Right lobe of liver (tissue), 4 donors: ENCODE results near the gene GPC6.

Experiments
- CTCF ChIP-seq, 4 donors: fragments of 200-600 bp in 3 of 4; fragments of 450-650 bp in 1 of 4; IDR thresholded peaks; one replicate each; pipeline versions ENCODE4 v1.5.1 to v1.8.0; 2016 to 2022; ENCODE audit warnings: antibody characterized with exemption in 4 of 4, mild to moderate bottlenecking in 2 of 4
- POLR2A ChIP-seq: fragments of 450-650 bp; IDR thresholded peaks from one replicate; pipeline ENCODE4 v1.6.1; 2017; ENCODE audit warnings: antibody characterized with exemption, mild to moderate bottlenecking
- donor health status: DM: no; HTN: no; CAD: no.
- donor health status: DM: no; HTN: no; CAD: no.
- donor health status: DM: no; HTN: yes; CAD: no.

DNA sequence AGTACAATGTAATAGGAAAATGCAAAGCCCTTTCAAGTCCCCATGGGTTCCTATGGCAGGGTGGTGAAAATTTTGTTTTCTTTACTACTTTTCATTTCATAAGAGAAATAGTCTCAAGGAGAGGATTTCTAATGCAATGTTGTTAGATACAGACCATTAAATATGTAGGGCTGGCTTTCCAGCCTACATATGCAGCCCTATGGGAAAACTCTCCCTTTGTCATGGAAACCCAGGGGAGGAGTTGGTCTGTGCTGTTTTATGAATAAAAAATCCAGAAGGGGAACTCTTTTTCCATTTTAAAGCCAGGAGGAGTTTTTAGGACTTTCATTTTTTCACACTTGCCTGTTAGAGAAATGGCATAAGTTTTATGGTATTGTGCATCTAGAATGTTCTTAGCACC lies 1133.3 kb downstream of the GPC6 start:
- no peak for TF ChIP-seq CTCF (IDR thresholded peaks at IDR 0.05)
- no peak for TF ChIP-seq POLR2A
